GM23338 (cell line): Measurements from ENCODE around the gene BCAS3. TPM values are rescaled to one million over a fixed set of nuclear protein-coding genes. Genes with fewer than 3 reads are reported as not detected.

Experiments used
- ATAC-seq: fragments of 200-7000 bp; cut with Tn5 transposase; 3 replicates; pipeline ENCODE4 v1.9.1; 2020
- DNase-seq: peaks from one replicate; pipeline ENCODE4 v3.0.0-alpha.2; 2015; ENCODE audit warnings: low spot score
- H2AFZ ChIP-seq: fragments of 200-600 bp; sonication (generic); 2 replicates; pipeline ENCODE4 v1.8.0; 2016; ENCODE audit warnings: antibody characterized with exemption, mild to moderate bottlenecking, moderate library complexity
- H3F3A ChIP-seq: fragments of 200-600 bp; sonication (generic); replicated peaks from 2 replicates; pipeline ENCODE4 v1.8.0; 2017; ENCODE audit warnings: antibody characterized with exemption, mixed run types, low read depth
- H3K27ac ChIP-seq: fragments of 200-600 bp; sonication (generic); 2 replicates; pipeline ENCODE4 v1.6.1; 2016; ENCODE audit warnings: low read depth
- H3K27me3 ChIP-seq: fragments of 200-600 bp; sonication (generic); 2 replicates; pipeline ENCODE4 v1.8.0; 2016; ENCODE audit warnings: mild to moderate bottlenecking, mixed run types, moderate library complexity; ENCODE audit not compliant: insufficient read depth
- H3K36me3 ChIP-seq: fragments of 200-600 bp; sonication (generic); 2 replicates; pipeline ENCODE4 v1.8.0; 2016; ENCODE audit warnings: mild to moderate bottlenecking; ENCODE audit not compliant: insufficient read depth
- H3K4me1 ChIP-seq: fragments of 200-600 bp; sonication (generic); 2 replicates; pipeline ENCODE4 v1.8.0; 2016; ENCODE audit warnings: mild to moderate bottlenecking, moderate library complexity; ENCODE audit not compliant: insufficient read depth
- H3K4me2 ChIP-seq: fragments of 200-600 bp; sonication (generic); 2 replicates; pipeline ENCODE4 v1.7.1; 2017; ENCODE audit warnings: mixed run types
- H3K4me3 ChIP-seq: fragments of 200-600 bp; sonication (generic); 2 replicates; pipeline ENCODE4 v1.6.1; 2016; ENCODE audit warnings: mixed run types
- H3K79me2 ChIP-seq: fragments of 200-600 bp; sonication (generic); replicated peaks from 2 replicates; pipeline ENCODE4 v1.8.0; 2017; ENCODE audit warnings: mild to moderate bottlenecking; ENCODE audit not compliant: insufficient read depth
- H3K9me2 ChIP-seq: fragments of 200-600 bp; sonication (generic); 2 replicates; pipeline ENCODE4 v1.8.0; 2017; ENCODE audit not compliant: insufficient read depth
- H4K20me1 ChIP-seq: fragments of 200-600 bp; sonication (generic); replicated peaks from 2 replicates; pipeline ENCODE4 v1.8.0; 2017; ENCODE audit warnings: mild to moderate bottlenecking; ENCODE audit not compliant: insufficient read depth
- H3K27ac Mint-ChIP-seq: 2 replicates; pipeline ENCODE4 v1.8.0; 2020; ENCODE audit warnings: inconsistent platforms, mild to moderate bottlenecking, moderate library complexity, mixed read lengths
- H3K27me3 Mint-ChIP-seq: 3 replicates; pipeline ENCODE4 v1.8.0; 2022; ENCODE audit warnings: low read depth, mild to moderate bottlenecking, moderate library complexity, mixed read lengths, inconsistent platforms; ENCODE audit not compliant: insufficient read depth, poor library complexity
- H3K36me3 Mint-ChIP-seq: 3 replicates; pipeline ENCODE4 v1.8.0; 2021; ENCODE audit warnings: low read depth, mild to moderate bottlenecking, inconsistent platforms, moderate library complexity, mixed read lengths
- H3K4me1 Mint-ChIP-seq: 3 replicates; pipeline ENCODE4 v1.8.0; 2020; ENCODE audit warnings: mild to moderate bottlenecking, inconsistent platforms, mixed read lengths
- H3K4me3 Mint-ChIP-seq: 3 replicates; pipeline ENCODE4 v1.8.0; 2021; ENCODE audit warnings: moderate library complexity, mild to moderate bottlenecking, inconsistent platforms, mixed read lengths
- H3K9me3 Mint-ChIP-seq: 3 replicates; pipeline ENCODE4 v1.8.0; 2020; ENCODE audit warnings: moderate library complexity, mild to moderate bottlenecking, inconsistent platforms, mixed read lengths
- CREB1 ChIP-seq: fragments of 250-450 bp; sonication (Bioruptor Pico); IDR thresholded peaks from 2 replicates; pipeline ENCODE4 v1.5.0; 2020; ENCODE audit warnings: low read depth, mild to moderate bottlenecking, moderate library complexity
- CTCF ChIP-seq, 2 experiments: fragments of 200-600 bp in 1 of 2; sonication (generic) in 1 of 2; conservative IDR thresholded peaks; 2 replicates each; pipeline versions ENCODE4 v1.5.1 to v1.6.1; 2016 to 2017; ENCODE audit warnings: antibody characterized with exemption in 2 of 2, low read depth in 2 of 2, mild to moderate bottlenecking in 2 of 2, moderate library complexity in 1 of 2
- ETS1 ChIP-seq: IDR thresholded peaks from 2 replicates; pipeline ENCODE4 v1.6.1; 2016; ENCODE audit warnings: antibody characterized with exemption
- EZH2 ChIP-seq: fragments of 200-600 bp; sonication (generic); IDR thresholded peaks from one replicate; pipeline ENCODE4 v1.8.0; 2017; ENCODE audit warnings: antibody characterized with exemption, mild to moderate bottlenecking, low read depth; ENCODE audit not compliant: unreplicated experiment
- EZH2phosphoT487 ChIP-seq: fragments of 200-600 bp; sonication (generic); IDR thresholded peaks from one replicate; pipeline ENCODE4 v1.8.1; 2018; ENCODE audit warnings: antibody characterized with exemption; ENCODE audit not compliant: unreplicated experiment
- JUNB ChIP-seq: IDR thresholded peaks from one replicate; pipeline ENCODE4 v1.6.1; 2016; ENCODE audit warnings: antibody characterized with exemption; ENCODE audit not compliant: unreplicated experiment
- NANOG ChIP-seq: IDR thresholded peaks from 2 replicates; pipeline ENCODE4 v1.6.1; 2016; ENCODE audit warnings: antibody characterized with exemption, borderline replicate concordance
- POLR2AphosphoS5 ChIP-seq: IDR thresholded peaks from 2 replicates; pipeline ENCODE4 v1.6.1; 2016; ENCODE audit warnings: antibody characterized with exemption, low read depth
- REST ChIP-seq: IDR thresholded peaks from one replicate; pipeline ENCODE4 v1.6.1; 2018; ENCODE audit warnings: antibody characterized with exemption; ENCODE audit not compliant: unreplicated experiment
- STAT1 ChIP-seq: IDR thresholded peaks from one replicate; pipeline ENCODE4 v1.6.1; 2016; ENCODE audit warnings: antibody characterized with exemption; ENCODE audit not compliant: unreplicated experiment
- ZNF114 ChIP-seq: fragments of 250-450 bp; sonication (Bioruptor Pico); IDR thresholded peaks from 2 replicates; pipeline ENCODE4 v1.5.0; 2020; ENCODE audit warnings: mild to moderate bottlenecking, moderate library complexity
- ZNF331 ChIP-seq: fragments of 250-450 bp; sonication (Bioruptor Pico); IDR thresholded peaks from 2 replicates; pipeline ENCODE4 v1.5.0; 2020; ENCODE audit warnings: low read depth, mild to moderate bottlenecking, moderate library complexity
- ZNF462 ChIP-seq: fragments of 250-450 bp; sonication (Bioruptor Pico); IDR thresholded peaks from 2 replicates; pipeline ENCODE4 v1.5.0; 2020; ENCODE audit warnings: mild to moderate bottlenecking, moderate library complexity
- polyA plus RNA-seq: library from polyadenylated mRNA; unstranded; fragments of >200 nt; fragmentation: Nextera tagmentation; extraction: Ambion mirVana; gene quantifications from 2 replicates; pipeline ENCODE4 v1.2.1, GENCODE V29; 2016
- total RNA-seq: library from RNA; depleted of rRNA; stranded (reverse); fragments of >200 nt; shearing (Covaris generic); gene quantifications from 2 replicates; pipeline ENCODE4 v1.2.3, GENCODE V29; 2014

The BCAS3 gene
- total and polyA plus RNA-seq, 2 experiments from 2014 or later: 8.2 to 28.0 TPM

GRCh38 chr17:61183793-61184192, 506.1 kb downstream of the BCAS3 start:
- no peaks in the 10 kb centered on the region for H3K9me2 ChIP-seq
- Mint-ChIP-seq H3K27me3 (no peaks in the 10 kb centered on the region), H3K4me1 (peaks cover 18% of the 10 kb centered on the region), H3K9me3 (no peaks in the 10 kb centered on the region), H3K27ac (no peak overlapping the region), H3K4me3 (no peak overlapping the region), H3K36me3 (no peaks in the 10 kb centered on the region)
- H3K27ac ChIP-seq: no peak overlapping the region
- no peaks in the 10 kb centered on the region for H3K27me3 ChIP-seq
- no peaks in the 10 kb centered on the region for H3K36me3 ChIP-seq
- H3K4me2 ChIP-seq: no peak overlapping the region
- no peak overlapping the region for H3K4me3 ChIP-seq
- DNase-seq: no peak
- no peaks in the 10 kb centered on the region for H3F3A ChIP-seq
- no peaks in the 10 kb centered on the region for H3K79me2 ChIP-seq
- H3K4me1 ChIP-seq: peaks cover 11% of the 10 kb centered on the region; the same call in 1 of the 2 replicates
- H4K20me1 ChIP-seq: no peaks in the 10 kb centered on the region
- H2AFZ ChIP-seq: no peak overlapping the region
- no peak for TF ChIP-seq ETS1
- no peak for TF ChIP-seq NANOG
- no peak for TF ChIP-seq CREB1 (CRISPR knock-in tag)
- no peak for TF ChIP-seq JUNB
- no peak for TF ChIP-seq REST
- TF ChIP-seq ZNF114 (CRISPR knock-in tag): no peak
- no peak for TF ChIP-seq POLR2AphosphoS5
- no peak for TF ChIP-seq ZNF331 (CRISPR knock-in tag)
- no peak for TF ChIP-seq CTCF (conservative IDR thresholded peaks at IDR 0.05; ENCODE audit: low read depth in 2 of 2)
- no peak for TF ChIP-seq EZH2phosphoT487
- TF ChIP-seq EZH2: no peak
- no peak for TF ChIP-seq ZNF462 (CRISPR knock-in tag)
- TF ChIP-seq STAT1: no peak
- no peak for ATAC-seq
